Measurements from ENCODE around the gene GALNT14.

DNA sequence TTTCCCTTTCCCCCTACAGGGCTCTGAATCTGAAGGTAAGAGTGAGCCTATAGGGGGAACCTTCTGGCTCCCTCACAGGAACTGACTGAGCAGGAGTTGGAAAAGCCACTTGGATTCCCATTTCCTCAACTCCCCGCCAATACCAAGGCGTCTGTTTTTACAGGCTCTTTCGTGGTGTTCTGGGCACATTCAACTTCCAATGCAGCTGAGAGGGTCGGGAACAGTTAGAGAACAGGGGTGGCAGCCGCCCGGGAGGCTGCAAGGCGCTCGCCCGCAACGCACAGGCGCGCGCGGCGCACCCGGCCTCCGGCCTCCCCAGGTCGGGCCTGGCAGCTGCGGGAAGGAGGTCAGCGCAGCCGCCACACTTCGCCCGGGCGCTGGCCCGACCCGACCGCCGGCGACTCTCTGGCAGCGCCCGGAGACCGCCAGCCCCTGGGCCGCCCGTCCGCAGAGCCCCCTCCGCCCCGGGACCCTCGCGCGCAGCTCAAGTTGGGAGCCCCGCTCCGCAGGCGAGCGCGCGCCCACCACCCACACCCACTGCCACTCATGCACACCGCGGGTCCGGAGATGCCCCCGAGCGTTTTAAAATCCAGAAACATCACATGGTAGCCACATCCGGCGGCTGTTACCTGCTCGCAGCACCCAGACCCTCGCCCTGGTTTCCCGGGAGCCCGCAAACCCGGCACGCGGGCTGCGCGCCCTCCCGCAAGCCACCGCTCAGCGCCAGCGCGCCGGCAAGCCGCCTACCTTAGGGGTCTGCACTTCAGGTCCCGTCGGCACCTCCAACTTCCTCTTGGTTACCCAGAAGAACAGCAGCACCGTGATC lies 816 bp downstream of the GALNT14 start:
- TF ChIP-seq ARNTL (CRISPR knock-in tag; IDR thresholded peaks at IDR 0.05; ENCODE audit: borderline replicate concordance, low read depth): no peak
- TF ChIP-seq, protein P1, sequence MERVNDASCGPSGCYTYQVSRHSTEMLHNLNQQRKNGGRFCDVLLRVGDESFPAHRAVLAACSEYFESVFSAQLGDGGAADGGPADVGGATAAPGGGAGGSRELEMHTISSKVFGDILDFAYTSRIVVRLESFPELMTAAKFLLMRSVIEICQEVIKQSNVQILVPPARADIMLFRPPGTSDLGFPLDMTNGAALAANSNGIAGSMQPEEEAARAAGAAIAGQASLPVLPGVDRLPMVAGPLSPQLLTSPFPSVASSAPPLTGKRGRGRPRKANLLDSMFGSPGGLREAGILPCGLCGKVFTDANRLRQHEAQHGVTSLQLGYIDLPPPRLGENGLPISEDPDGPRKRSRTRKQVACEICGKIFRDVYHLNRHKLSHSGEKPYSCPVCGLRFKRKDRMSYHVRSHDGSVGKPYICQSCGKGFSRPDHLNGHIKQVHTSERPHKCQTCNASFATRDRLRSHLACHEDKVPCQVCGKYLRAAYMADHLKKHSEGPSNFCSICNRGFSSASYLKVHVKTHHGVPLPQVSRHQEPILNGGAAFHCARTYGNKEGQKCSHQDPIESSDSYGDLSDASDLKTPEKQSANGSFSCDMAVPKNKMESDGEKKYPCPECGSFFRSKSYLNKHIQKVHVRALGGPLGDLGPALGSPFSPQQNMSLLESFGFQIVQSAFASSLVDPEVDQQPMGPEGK (CRISPR knock-in tag; IDR thresholded peaks at IDR 0.05; ENCODE audit: borderline replicate concordance): no peak
- no peak for TF ChIP-seq ZFP3 (CRISPR knock-in tag; IDR thresholded peaks at IDR 0.05)
- no peak for TF ChIP-seq RARB (CRISPR knock-in tag; IDR thresholded peaks at IDR 0.05)
- no peak for TF ChIP-seq ESRRG (CRISPR knock-in tag; IDR thresholded peaks at IDR 0.05)
- TF ChIP-seq, protein P2, sequence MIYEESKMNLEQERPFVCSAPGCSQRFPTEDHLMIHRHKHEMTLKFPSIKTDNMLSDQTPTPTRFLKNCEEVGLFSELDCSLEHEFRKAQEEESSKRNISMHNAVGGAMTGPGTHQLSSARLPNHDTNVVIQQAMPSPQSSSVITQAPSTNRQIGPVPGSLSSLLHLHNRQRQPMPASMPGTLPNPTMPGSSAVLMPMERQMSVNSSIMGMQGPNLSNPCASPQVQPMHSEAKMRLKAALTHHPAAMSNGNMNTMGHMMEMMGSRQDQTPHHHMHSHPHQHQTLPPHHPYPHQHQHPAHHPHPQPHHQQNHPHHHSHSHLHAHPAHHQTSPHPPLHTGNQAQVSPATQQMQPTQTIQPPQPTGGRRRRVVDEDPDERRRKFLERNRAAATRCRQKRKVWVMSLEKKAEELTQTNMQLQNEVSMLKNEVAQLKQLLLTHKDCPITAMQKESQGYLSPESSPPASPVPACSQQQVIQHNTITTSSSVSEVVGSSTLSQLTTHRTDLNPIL (CRISPR knock-in tag; IDR thresholded peaks at IDR 0.05; ENCODE audit: low read depth): no peak
- TF ChIP-seq, protein P3, sequence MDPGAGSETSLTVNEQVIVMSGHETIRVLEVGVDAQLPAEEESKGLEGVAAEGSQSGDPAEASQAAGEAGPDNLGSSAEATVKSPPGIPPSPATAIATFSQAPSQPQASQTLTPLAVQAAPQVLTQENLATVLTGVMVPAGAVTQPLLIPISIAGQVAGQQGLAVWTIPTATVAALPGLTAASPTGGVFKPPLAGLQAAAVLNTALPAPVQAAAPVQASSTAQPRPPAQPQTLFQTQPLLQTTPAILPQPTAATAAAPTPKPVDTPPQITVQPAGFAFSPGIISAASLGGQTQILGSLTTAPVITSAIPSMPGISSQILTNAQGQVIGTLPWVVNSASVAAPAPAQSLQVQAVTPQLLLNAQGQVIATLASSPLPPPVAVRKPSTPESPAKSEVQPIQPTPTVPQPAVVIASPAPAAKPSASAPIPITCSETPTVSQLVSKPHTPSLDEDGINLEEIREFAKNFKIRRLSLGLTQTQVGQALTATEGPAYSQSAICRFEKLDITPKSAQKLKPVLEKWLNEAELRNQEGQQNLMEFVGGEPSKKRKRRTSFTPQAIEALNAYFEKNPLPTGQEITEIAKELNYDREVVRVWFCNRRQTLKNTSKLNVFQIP (CRISPR knock-in tag; IDR thresholded peaks at IDR 0.05; ENCODE audit: borderline replicate concordance, low read depth): no peak
- TF ChIP-seq ZFP30 (CRISPR knock-in tag; IDR thresholded peaks at IDR 0.05): no peak
- TF ChIP-seq BACH2 (CRISPR knock-in tag; IDR thresholded peaks at IDR 0.05; ENCODE audit: borderline replicate concordance): no peak
- no peak for TF ChIP-seq TCF4 (CRISPR knock-in tag; IDR thresholded peaks at IDR 0.05; ENCODE audit: borderline replicate concordance)
- TF ChIP-seq ISL1 (CRISPR knock-in tag; IDR thresholded peaks at IDR 0.05): no peak
- TF ChIP-seq, protein P4, sequence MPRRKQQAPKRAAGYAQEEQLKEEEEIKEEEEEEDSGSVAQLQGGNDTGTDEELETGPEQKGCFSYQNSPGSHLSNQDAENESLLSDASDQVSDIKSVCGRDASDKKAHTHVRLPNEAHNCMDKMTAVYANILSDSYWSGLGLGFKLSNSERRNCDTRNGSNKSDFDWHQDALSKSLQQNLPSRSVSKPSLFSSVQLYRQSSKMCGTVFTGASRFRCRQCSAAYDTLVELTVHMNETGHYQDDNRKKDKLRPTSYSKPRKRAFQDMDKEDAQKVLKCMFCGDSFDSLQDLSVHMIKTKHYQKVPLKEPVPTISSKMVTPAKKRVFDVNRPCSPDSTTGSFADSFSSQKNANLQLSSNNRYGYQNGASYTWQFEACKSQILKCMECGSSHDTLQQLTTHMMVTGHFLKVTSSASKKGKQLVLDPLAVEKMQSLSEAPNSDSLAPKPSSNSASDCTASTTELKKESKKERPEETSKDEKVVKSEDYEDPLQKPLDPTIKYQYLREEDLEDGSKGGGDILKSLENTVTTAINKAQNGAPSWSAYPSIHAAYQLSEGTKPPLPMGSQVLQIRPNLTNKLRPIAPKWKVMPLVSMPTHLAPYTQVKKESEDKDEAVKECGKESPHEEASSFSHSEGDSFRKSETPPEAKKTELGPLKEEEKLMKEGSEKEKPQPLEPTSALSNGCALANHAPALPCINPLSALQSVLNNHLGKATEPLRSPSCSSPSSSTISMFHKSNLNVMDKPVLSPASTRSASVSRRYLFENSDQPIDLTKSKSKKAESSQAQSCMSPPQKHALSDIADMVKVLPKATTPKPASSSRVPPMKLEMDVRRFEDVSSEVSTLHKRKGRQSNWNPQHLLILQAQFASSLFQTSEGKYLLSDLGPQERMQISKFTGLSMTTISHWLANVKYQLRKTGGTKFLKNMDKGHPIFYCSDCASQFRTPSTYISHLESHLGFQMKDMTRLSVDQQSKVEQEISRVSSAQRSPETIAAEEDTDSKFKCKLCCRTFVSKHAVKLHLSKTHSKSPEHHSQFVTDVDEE (CRISPR knock-in tag; IDR thresholded peaks at IDR 0.05): no peak
- TF ChIP-seq, protein P5, sequence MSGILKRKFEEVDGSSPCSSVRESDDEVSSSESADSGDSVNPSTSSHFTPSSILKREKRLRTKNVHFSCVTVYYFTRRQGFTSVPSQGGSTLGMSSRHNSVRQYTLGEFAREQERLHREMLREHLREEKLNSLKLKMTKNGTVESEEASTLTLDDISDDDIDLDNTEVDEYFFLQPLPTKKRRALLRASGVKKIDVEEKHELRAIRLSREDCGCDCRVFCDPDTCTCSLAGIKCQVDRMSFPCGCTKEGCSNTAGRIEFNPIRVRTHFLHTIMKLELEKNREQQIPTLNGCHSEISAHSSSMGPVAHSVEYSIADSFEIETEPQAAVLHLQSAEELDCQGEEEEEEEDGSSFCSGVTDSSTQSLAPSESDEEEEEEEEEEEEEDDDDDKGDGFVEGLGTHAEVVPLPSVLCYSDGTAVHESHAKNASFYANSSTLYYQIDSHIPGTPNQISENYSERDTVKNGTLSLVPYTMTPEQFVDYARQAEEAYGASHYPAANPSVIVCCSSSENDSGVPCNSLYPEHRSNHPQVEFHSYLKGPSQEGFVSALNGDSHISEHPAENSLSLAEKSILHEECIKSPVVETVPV (CRISPR knock-in tag; IDR thresholded peaks at IDR 0.05): no peak
- TF ChIP-seq ZC3H10 (CRISPR knock-in tag; IDR thresholded peaks at IDR 0.05): no peak
